Natural killer cell (primary cell): ENCODE results near the gene ELFN2. TPM values are rescaled to one million over a fixed set of nuclear protein-coding genes. Genes with fewer than 3 reads are reported as not detected.

Source experiments
- ATAC-seq, 3 donors: fragments of 150-1000 bp in 2 of 3; fragments of 200-7000 bp in 1 of 3; cut with Tn5 transposase; 1 replicate in 1 of 3; 2 replicates in 2 of 3; pipeline ENCODE4 v1.10.0; 2021; ENCODE audit warnings: mild to moderate bottlenecking in 2 of 3, moderate library complexity in 2 of 3
- DNase-seq, 2 donors: peaks; one replicate each; pipeline versions ENCODE4 v3.0.0 to v3.0.0-alpha.2; 2013 to 2021; ENCODE audit warnings: mixed read lengths in 1 of 2
- H3K27ac ChIP-seq: one replicate; pipeline ENCODE4 v1.5.1; 2013; ENCODE audit warnings: mild to moderate bottlenecking, low read length
- H3K27me3 ChIP-seq: one replicate; pipeline ENCODE4 v1.6.1; 2013; ENCODE audit warnings: low read length; ENCODE audit not compliant: control insufficient read depth, insufficient read depth
- H3K36me3 ChIP-seq: one replicate; pipeline ENCODE4 v1.6.1; 2013; ENCODE audit warnings: low read length; ENCODE audit not compliant: control insufficient read depth, insufficient read depth
- H3K4me1 ChIP-seq: one replicate; pipeline ENCODE4 v1.6.1; 2013; ENCODE audit warnings: low read length; ENCODE audit not compliant: control insufficient read depth, insufficient read depth
- H3K4me3 ChIP-seq: one replicate; pipeline ENCODE4 v1.5.1; 2013; ENCODE audit warnings: low read length
- H3K9me3 ChIP-seq: one replicate; pipeline ENCODE4 v1.6.1; 2013; ENCODE audit warnings: low read length; ENCODE audit not compliant: control insufficient read depth, insufficient read depth
- H3K27ac Mint-ChIP-seq, 2 donors: one replicate each; pipeline ENCODE4 v1.8.0; 2022; ENCODE audit warnings: mild to moderate bottlenecking in 2 of 2, mixed read lengths in 2 of 2, moderate library complexity in 1 of 2
- H3K27me3 Mint-ChIP-seq, 2 donors: one replicate each; pipeline ENCODE4 v1.8.0; 2022; ENCODE audit warnings: low read depth in 2 of 2, mixed read lengths in 2 of 2
- H3K36me3 Mint-ChIP-seq: one replicate; pipeline ENCODE4 v1.8.0; 2022; ENCODE audit warnings: mixed read lengths
- H3K4me1 Mint-ChIP-seq, 2 donors: one replicate each; pipeline ENCODE4 v1.8.0; 2022; ENCODE audit warnings: mixed read lengths in 2 of 2
- H3K4me3 Mint-ChIP-seq: one replicate; pipeline ENCODE4 v1.8.0; 2022; ENCODE audit warnings: mild to moderate bottlenecking, moderate library complexity, mixed read lengths
- H3K9me3 Mint-ChIP-seq, 2 donors: one replicate each; pipeline ENCODE4 v1.8.0; 2022; ENCODE audit warnings: mixed read lengths in 2 of 2
- WGBS: methylation state at CpG from one replicate; pipeline ENCODE4 v1.1.7; 2013; ENCODE audit warnings: missing lambda C conversion rate; ENCODE audit not compliant: insufficient coverage; 5-methylcytosine and 5-hydroxymethylcytosine counted together
- intact Hi-C: fragments of 100-400 bp; cut with micrococcal nuclease; formaldehyde crosslinking; loops from one replicate; pipeline ENCODE4 v1.14.2; 2022
- total RNA-seq, 4 donors: library from RNA; stranded (reverse); fragments of 120-200 nt in 1 of 4; gene quantifications; one replicate each; pipeline versions ENCODE4 v1.2.3 to v1.2.4, GENCODE V29; 2013 to 2022
- TF ChIP-seq, protein P1 (sequence below): fragments of 200-600 bp; IDR thresholded peaks from one replicate; pipeline ENCODE4 v1.8.0; 2022; ENCODE audit warnings: antibody characterized with exemption

ELFN2 gene
- total RNA-seq, 3 donors from 2014 or later (not counting 1 experiment from before 2014, with no cell fraction given): 0.33 to 0.49 (median 0.36) TPM

DNA sequence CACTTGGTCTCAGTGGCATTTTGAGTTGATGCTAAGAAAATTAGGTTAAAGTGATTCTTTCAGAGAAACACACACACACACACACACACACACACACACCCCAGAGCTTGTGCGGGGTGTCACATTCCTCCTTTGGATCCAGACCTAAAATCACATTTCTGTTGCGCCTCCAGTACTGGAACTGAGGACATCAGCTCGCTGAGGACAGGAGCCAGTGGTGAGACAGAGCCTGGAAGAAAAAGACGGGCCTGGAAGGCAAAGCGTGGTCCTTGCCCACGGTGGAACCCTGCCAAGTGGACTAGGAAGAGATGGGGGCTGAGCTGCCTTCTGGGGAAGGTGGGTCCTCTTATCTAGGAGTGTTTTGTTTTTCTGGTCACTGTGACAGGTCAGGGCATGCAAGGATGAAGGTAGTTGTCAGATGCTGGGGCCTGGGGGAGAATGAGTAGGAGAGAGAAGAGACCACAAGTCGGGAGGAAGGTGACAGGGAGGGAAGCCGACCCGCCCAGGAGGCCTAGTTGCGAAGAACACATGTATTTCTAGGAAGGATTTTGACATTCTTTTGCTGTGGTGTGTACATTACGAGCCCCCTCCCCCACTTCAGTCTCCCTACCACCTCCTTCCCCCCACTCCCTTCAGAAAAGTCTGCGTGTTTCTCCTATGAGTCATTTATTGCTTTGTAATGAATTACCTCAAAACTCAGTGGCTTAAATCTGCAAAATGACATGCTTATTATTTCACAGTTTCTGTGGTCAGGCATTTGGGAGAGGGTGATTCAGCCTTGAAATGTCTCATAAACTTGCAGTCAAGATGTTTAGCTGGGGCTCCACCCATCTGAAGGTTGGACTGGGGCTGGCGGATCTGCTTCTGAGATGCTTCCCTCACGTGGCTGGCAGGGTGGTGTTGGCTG, 4.8 kb upstream of the ELFN2 start:
- H3K27me3 ChIP-seq: peaks cover 23% of the 10 kb centered on the region
- ATAC-seq: no peak

DNA sequence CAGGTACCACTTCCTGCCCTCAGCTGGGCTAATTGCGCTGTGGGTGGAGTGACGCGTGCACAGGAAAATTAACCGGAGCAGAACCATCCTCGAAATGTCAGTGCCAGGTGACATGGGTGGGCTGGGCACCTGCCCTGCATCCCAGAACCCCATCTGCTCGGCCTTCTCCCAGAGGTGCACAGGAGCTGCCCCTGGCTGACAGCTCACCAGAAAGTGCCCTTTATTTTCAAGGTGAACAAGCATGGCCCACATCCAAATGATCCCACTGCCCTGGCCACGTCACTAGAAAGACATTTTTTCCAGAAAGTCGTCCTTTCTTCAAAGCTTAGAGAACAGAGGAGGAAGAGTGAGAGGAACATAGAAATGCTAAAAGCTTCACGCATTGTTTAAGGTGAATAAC, 4.1 kb upstream of the ELFN2 start:
- H3K9me3 Mint-ChIP-seq: no peaks in the 10 kb centered on the region
- TF ChIP-seq, protein P1, sequence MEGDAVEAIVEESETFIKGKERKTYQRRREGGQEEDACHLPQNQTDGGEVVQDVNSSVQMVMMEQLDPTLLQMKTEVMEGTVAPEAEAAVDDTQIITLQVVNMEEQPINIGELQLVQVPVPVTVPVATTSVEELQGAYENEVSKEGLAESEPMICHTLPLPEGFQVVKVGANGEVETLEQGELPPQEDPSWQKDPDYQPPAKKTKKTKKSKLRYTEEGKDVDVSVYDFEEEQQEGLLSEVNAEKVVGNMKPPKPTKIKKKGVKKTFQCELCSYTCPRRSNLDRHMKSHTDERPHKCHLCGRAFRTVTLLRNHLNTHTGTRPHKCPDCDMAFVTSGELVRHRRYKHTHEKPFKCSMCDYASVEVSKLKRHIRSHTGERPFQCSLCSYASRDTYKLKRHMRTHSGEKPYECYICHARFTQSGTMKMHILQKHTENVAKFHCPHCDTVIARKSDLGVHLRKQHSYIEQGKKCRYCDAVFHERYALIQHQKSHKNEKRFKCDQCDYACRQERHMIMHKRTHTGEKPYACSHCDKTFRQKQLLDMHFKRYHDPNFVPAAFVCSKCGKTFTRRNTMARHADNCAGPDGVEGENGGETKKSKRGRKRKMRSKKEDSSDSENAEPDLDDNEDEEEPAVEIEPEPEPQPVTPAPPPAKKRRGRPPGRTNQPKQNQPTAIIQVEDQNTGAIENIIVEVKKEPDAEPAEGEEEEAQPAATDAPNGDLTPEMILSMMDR: no peak
- Histone ChIP-seq H3K4me1 (peaks cover 15% of the 10 kb centered on the region), H3K9me3 (no peaks in the 10 kb centered on the region), H3K27me3 (peaks cover 29% of the 10 kb centered on the region), H3K4me3 (no peak overlapping the region), H3K27ac (no peak overlapping the region), H3K36me3 (no peaks in the 10 kb centered on the region)
- no peak overlapping the region for H3K4me3 Mint-ChIP-seq
- no peaks in the 10 kb centered on the region for H3K36me3 Mint-ChIP-seq
- intact Hi-C loops: no loop called here
- WGBS: 93% methylated on average over 9 of the region's 9 CpGs
- H3K27me3 Mint-ChIP-seq: peaks cover 35 to 39% of the 10 kb centered on the region in 2 donors
- DNase-seq (no peak), ATAC-seq (no peak)
- H3K27ac Mint-ChIP-seq: no peak overlapping the region
- peaks cover 0 to 6% of the 10 kb centered on the region in 2 donors for H3K4me1 Mint-ChIP-seq

More for the DNA sequence above, 4.8 kb upstream of the ELFN2 start:
- Histone ChIP-seq H3K4me1 (peaks cover 10% of the 10 kb centered on the region), H3K4me3 (no peak overlapping the region), H3K36me3 (no peaks in the 10 kb centered on the region), H3K9me3 (no peaks in the 10 kb centered on the region), H3K27ac (no peak overlapping the region)
- TF ChIP-seq, protein P1: no peak
- WGBS: 80% methylated on average over 13 of the region's 14 CpGs
- no peak for DNase-seq
- Mint-ChIP-seq H3K36me3 (no peaks in the 10 kb centered on the region), H3K9me3 (no peaks in the 10 kb centered on the region), H3K27ac (no peak overlapping the region), H3K4me1 (peaks cover 0 to 3% of the 10 kb centered on the region in 2 donors), H3K27me3 (peaks cover 36 to 39% of the 10 kb centered on the region in 2 donors), H3K4me3 (no peak overlapping the region)
- intact Hi-C loops: no loop called here

DNA sequence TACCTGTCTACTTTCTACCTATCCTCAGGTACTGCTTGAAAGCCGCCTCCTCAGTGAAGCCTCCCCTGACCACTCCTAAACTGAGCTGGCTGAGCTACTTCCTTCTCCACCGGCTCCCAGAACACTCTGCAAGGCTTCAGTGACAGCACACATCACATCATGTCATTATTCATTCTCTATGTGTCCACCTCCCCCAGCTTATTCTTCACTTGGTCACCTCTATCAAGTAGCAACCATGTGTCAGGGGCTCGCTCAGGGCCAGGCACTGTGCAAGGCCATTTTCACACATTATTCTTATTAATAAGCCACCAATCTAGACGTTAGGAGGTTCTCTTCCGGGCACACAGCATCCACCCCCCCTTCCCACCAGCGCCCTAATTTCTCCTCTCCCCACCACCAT, 3.7 kb upstream of the ELFN2 start:
- no peaks in the 10 kb centered on the region for H3K9me3 ChIP-seq
- no peak overlapping the region for H3K27ac ChIP-seq
- intact Hi-C loops: no loop called here
- Mint-ChIP-seq H3K27me3 (peaks cover 40 to 43% of the 10 kb centered on the region in 2 donors), H3K36me3 (no peaks in the 10 kb centered on the region), H3K4me3 (no peak overlapping the region), H3K4me1 (peaks cover 0 to 6% of the 10 kb centered on the region in 2 donors), H3K9me3 (no peaks in the 10 kb centered on the region), H3K27ac (no peak overlapping the region)
- no peak for ATAC-seq
- DNase-seq: no peak
- no peak overlapping the region for H3K4me3 ChIP-seq
- TF ChIP-seq, protein P1: no peak
- H3K27me3 ChIP-seq: peaks cover 31% of the 10 kb centered on the region
- peaks cover 19% of the 10 kb centered on the region for H3K4me1 ChIP-seq
- WGBS: 83% methylated on average over 6 of the region's 6 CpGs
- H3K36me3 ChIP-seq: no peaks in the 10 kb centered on the region
